ENCODE measurements around the gene SPPL2A.
"Not testable (repeated sequence)": the region's sequence is repeated elsewhere in the genome, so short reads cannot be mapped to it uniquely, and the experiment has no call there.

DNA sequence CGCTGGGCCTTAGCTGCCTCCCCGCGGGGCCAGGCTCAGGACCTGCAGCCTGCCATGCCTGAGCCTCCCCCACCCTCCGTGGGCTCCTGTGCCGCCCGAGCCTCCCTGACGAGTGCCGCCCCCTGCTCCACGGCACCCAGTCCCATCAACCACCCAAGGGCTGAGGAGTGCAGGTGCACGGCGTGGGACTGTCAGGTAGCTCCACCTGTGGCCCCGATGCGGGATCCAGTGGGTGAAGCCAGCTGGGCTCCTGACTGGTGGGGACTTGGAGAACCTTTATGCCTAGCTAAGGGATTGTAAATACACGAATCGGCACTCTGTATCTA is 46.6 kb upstream of the SPPL2A start:
- TF ChIP-seq, protein P1, sequence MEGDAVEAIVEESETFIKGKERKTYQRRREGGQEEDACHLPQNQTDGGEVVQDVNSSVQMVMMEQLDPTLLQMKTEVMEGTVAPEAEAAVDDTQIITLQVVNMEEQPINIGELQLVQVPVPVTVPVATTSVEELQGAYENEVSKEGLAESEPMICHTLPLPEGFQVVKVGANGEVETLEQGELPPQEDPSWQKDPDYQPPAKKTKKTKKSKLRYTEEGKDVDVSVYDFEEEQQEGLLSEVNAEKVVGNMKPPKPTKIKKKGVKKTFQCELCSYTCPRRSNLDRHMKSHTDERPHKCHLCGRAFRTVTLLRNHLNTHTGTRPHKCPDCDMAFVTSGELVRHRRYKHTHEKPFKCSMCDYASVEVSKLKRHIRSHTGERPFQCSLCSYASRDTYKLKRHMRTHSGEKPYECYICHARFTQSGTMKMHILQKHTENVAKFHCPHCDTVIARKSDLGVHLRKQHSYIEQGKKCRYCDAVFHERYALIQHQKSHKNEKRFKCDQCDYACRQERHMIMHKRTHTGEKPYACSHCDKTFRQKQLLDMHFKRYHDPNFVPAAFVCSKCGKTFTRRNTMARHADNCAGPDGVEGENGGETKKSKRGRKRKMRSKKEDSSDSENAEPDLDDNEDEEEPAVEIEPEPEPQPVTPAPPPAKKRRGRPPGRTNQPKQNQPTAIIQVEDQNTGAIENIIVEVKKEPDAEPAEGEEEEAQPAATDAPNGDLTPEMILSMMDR (IDR thresholded peaks at IDR 0.05): not testable (repeated sequence)
- not testable (repeated sequence) for TF ChIP-seq POLR2A (IDR thresholded peaks at IDR 0.05; ENCODE audit: low read depth); POLR2AphosphoS5 (IDR thresholded peaks at IDR 0.05); EP300 (IDR thresholded peaks at IDR 0.05)
